GM23338 (cell line): ENCODE measurements around the gene SYTL1.

Source experiments
- CTCF ChIP-seq, 2 experiments: fragments of 200-600 bp in 1 of 2; sonication (generic) in 1 of 2; conservative IDR thresholded peaks; 2 replicates each; pipeline versions ENCODE4 v1.5.1 to v1.6.1; 2016 to 2017; ENCODE audit warnings: antibody characterized with exemption in 2 of 2, low read depth in 2 of 2, mild to moderate bottlenecking in 2 of 2, moderate library complexity in 1 of 2
- EZH2phosphoT487 ChIP-seq: fragments of 200-600 bp; sonication (generic); IDR thresholded peaks from one replicate; pipeline ENCODE4 v1.8.1; 2018; ENCODE audit warnings: antibody characterized with exemption; ENCODE audit not compliant: unreplicated experiment
- POLR2AphosphoS5 ChIP-seq: IDR thresholded peaks from 2 replicates; pipeline ENCODE4 v1.6.1; 2016; ENCODE audit warnings: antibody characterized with exemption, low read depth
- REST ChIP-seq: IDR thresholded peaks from one replicate; pipeline ENCODE4 v1.6.1; 2018; ENCODE audit warnings: antibody characterized with exemption; ENCODE audit not compliant: unreplicated experiment

DNA sequence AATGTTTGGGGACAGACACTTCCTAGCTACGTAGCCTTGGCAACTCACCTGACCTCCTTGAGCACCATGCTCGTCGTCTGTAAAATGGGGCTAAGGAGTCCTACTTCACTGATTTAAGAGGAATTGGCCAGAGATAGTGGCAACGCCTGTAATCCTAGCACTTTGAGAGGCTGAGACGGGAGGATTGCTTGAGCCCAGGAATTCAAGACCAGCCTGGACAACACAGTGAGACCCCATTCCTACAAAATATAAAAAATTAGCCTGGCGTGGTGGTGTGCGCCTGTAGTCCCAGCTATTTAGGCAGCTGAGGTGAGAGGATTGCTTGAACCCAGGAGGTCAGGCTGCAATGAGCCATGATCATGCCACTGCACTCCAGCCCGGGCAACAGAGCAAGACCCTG lies 4.5 kb downstream of the SYTL1 start:
- TF ChIP-seq POLR2AphosphoS5 (no peak), EZH2phosphoT487 (no peak), CTCF (conservative IDR thresholded peaks at IDR 0.05; ENCODE audit: low read depth in 2 of 2) (no peak), REST (no peak)
